Gastrocnemius medialis (tissue), 4 donors: ENCODE measurements around the gene TANGO6.

Experiments
- POLR2A ChIP-seq, 2 donors: fragments of 450-650 bp; IDR thresholded peaks; one replicate each; pipeline ENCODE4 v1.6.1; 2017; ENCODE audit warnings: antibody characterized with exemption in 2 of 2, mild to moderate bottlenecking in 2 of 2, moderate library complexity in 2 of 2
- TF ChIP-seq, protein P1 (sequence below), 5 experiments: fragments of 450-650 bp in 3 of 5; fragments of 200-600 bp in 2 of 5; sonication (generic) in 2 of 5; IDR thresholded peaks in 4 of 5; conservative IDR thresholded peaks in 1 of 5; 1 replicate in 4 of 5; 2 replicates in 1 of 5; pipeline ENCODE4 v1.5.1; 2016 to 2019; ENCODE audit warnings: antibody characterized with exemption in 5 of 5, mild to moderate bottlenecking in 3 of 5, moderate library complexity in 3 of 5

DNA sequence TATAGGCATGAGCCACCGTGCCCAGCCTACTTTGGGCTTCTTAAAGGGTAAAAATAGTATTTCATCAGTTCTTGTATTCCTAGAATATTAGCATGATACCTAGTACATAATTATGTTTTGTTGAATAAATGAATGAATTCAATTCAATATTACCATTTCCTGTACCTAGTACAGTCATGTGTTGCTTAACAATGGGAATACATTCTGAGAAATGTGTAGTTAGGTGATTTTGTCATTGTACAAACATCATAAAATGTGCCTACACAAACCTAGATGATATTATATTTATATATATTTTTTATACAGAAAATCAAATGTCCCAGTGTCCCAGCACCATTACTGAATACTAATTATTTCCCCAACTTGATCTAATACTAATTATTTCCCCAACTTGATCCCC is 176.5 kb downstream of the TANGO6 start:
- no peak for TF ChIP-seq POLR2A (IDR thresholded peaks at IDR 0.05)
- TF ChIP-seq, protein P1, sequence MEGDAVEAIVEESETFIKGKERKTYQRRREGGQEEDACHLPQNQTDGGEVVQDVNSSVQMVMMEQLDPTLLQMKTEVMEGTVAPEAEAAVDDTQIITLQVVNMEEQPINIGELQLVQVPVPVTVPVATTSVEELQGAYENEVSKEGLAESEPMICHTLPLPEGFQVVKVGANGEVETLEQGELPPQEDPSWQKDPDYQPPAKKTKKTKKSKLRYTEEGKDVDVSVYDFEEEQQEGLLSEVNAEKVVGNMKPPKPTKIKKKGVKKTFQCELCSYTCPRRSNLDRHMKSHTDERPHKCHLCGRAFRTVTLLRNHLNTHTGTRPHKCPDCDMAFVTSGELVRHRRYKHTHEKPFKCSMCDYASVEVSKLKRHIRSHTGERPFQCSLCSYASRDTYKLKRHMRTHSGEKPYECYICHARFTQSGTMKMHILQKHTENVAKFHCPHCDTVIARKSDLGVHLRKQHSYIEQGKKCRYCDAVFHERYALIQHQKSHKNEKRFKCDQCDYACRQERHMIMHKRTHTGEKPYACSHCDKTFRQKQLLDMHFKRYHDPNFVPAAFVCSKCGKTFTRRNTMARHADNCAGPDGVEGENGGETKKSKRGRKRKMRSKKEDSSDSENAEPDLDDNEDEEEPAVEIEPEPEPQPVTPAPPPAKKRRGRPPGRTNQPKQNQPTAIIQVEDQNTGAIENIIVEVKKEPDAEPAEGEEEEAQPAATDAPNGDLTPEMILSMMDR (IDR thresholded peaks at IDR 0.05 in 4 of 5, conservative IDR thresholded peaks at IDR 0.05 in 1 of 5), result no peak
